NCI-H748 (cell line): ENCODE data around the gene MYOT.
"Not testable (repeated sequence)": the region's sequence is repeated elsewhere in the genome, so short reads cannot be mapped to it uniquely, and the experiment has no call there.

Experiments
- DNase-seq: peaks from one replicate; lab custom pipeline; 2025; ENCODE audit not compliant: unreplicated experiment; lab: John Stamatoyannopoulos, UW

MYOT gene

GRCh38 chr5:137867664-137868063, at the start of gene MYOT:
MYOT (plus strand) TSS chr5:137867860; CDS start chr5:137870652, 2,792 bp downstream.
- DNase-seq = no peak

- DNase-seq = no peak
These were observed 47.9 kb upstream of the MYOT start for GRCh38 chr5:137819766-137820165.

GRCh38 chr5:137822158-137822764, 45.4 kb upstream of the MYOT start:
- peak; percentile 20 for DNase-seq

- DNase-seq = no peak
These were observed 44.7 kb upstream of the MYOT start for GRCh38 chr5:137822984-137823383.

GRCh38 chr5:137825165-137825564, 42.5 kb upstream of the MYOT start:
- no peak for DNase-seq

- no peak for DNase-seq
These were observed 41.6 kb upstream of the MYOT start for GRCh38 chr5:137826067-137826466.

GRCh38 chr5:137828180-137828579, 39.5 kb upstream of the MYOT start:
- DNase-seq = no peak

- no peak for DNase-seq
These were observed 39.0 kb upstream of the MYOT start for GRCh38 chr5:137828664-137829063.

GRCh38 chr5:137831105-137831504, 36.6 kb upstream of the MYOT start:
- no peak for DNase-seq

- DNase-seq = no peak
These were observed 36.1 kb upstream of the MYOT start for GRCh38 chr5:137831526-137831925.

- DNase-seq = no peak
These were observed 35.2 kb upstream of the MYOT start for GRCh38 chr5:137832416-137832815.

GRCh38 chr5:137833463-137833862, 34.2 kb upstream of the MYOT start:
- DNase-seq = no peak

GRCh38 chr5:137834498-137835049, 33.1 kb upstream of the MYOT start:
- no peak for DNase-seq

GRCh38 chr5:137836298-137836697, 31.4 kb upstream of the MYOT start:
- no peak for DNase-seq

GRCh38 chr5:137836997-137837396, 30.7 kb upstream of the MYOT start:
- no peak for DNase-seq

GRCh38 chr5:137837491-137838394, 29.9 kb upstream of the MYOT start:
- DNase-seq = no peak

GRCh38 chr5:137838976-137839375, 28.7 kb upstream of the MYOT start:
- no peak for DNase-seq

GRCh38 chr5:137842296-137842695, 25.4 kb upstream of the MYOT start:
- DNase-seq = no peak

- DNase-seq = no peak
These were observed 23.9 kb upstream of the MYOT start for GRCh38 chr5:137843676-137844299.

- DNase-seq = no peak
These were observed 22.2 kb upstream of the MYOT start for GRCh38 chr5:137845472-137845871.

GRCh38 chr5:137847687-137848086, 20.0 kb upstream of the MYOT start:
- DNase-seq = no peak

GRCh38 chr5:137853165-137853564, 14.5 kb upstream of the MYOT start:
- not testable (repeated sequence) for DNase-seq
